Measurements from ENCODE around the gene BACE2.
"Not testable (repeated sequence)": the region's sequence is repeated elsewhere in the genome, so short reads cannot be mapped to it uniquely, and the experiment has no call there.

Gene BACE2

GRCh38 chr21:41294548-41295231, 126.7 kb downstream of the BACE2 start:
- no peak for DNase-seq (ENCODE audit: extremely low spot score)
- CTCF ChIA-PET, result interaction anchor here (2.0 kb wide), 1 partner anchor 11 kb away, joined by 4 read pairs; no protein-coding TSS in a partner anchor
- TF ChIP-seq ZNF384 (IDR thresholded peaks at IDR 0.05) (no peak), FOXA1 (IDR thresholded peaks at IDR 0.05) (no peak), ELF4 (IDR thresholded peaks at IDR 0.05) (no peak), LEF1 (IDR thresholded peaks at IDR 0.05; ENCODE audit: borderline replicate concordance) (no peak)
- POLR2A ChIA-PET, result no interaction called here

DNA sequence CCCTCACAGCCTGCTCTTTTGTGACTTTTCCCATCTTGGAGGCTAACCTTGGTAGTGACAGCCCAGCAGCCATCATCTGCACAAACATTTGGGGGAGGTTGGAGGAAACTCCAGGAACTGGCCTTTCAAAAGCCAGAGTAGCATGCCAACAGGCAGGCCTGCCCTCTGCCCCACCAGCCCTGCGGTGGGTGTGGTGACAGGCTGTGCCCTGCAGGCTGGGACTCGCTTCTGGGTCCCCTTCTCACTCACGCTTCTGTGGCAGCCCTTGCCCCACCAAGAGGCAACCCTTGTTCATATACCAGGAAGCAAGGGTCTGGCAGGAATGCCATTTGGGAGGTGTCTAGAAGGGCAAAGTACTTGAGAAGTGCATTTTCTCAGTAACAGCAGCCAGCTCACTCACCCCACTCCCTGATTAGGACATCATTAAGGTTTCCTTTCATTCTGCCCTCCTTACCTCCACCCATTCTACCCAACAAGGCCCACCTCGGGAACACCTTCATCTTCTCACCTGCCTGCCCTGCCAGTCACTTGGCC, 127.8 kb downstream of the BACE2 start:
- ChIA-PET CTCF (interaction anchor here (2.0 kb wide), 1 partner anchor 12 kb away, joined by 4 read pairs; no protein-coding TSS in a partner anchor), POLR2A (no interaction called here)
- TF ChIP-seq ARNT (IDR thresholded peaks at IDR 0.05) (no peak), CTBP1 (IDR thresholded peaks at IDR 0.05; ENCODE audit: borderline replicate concordance) (no peak), ZNF384 (IDR thresholded peaks at IDR 0.05) (no peak), FOXA1 (IDR thresholded peaks at IDR 0.05) (no peak), FOXM1 (IDR thresholded peaks at IDR 0.05; ENCODE audit: borderline replicate concordance) (no peak), PKNOX1 (IDR thresholded peaks at IDR 0.05) (no peak), TARDBP (IDR thresholded peaks at IDR 0.05) (no peak), SUZ12 (IDR thresholded peaks at IDR 0.05) (no peak), LEF1 (IDR thresholded peaks at IDR 0.05; ENCODE audit: borderline replicate concordance) (no peak), BHLHE40 (IDR thresholded peaks at IDR 0.05; ENCODE audit: borderline replicate concordance) (no peak)
- DNase-seq (ENCODE audit: extremely low spot score), result no peak

GRCh38 chr21:41302976-41303375, 135.0 kb downstream of the BACE2 start:
- CTCF ChIA-PET, result interaction anchor here (0.6 kb wide), 1 partner anchor 181 kb away, joined by 3 read pairs; no protein-coding TSS in a partner anchor
- no peak for DNase-seq (ENCODE audit: extremely low spot score)
- TF ChIP-seq FOXM1 (IDR thresholded peaks at IDR 0.05; ENCODE audit: borderline replicate concordance), result no peak
- TF ChIP-seq BHLHE40 (IDR thresholded peaks at IDR 0.05; ENCODE audit: borderline replicate concordance), result no peak
- TF ChIP-seq ELF4 (IDR thresholded peaks at IDR 0.05), result no peak
- no peak for TF ChIP-seq SP1 (IDR thresholded peaks at IDR 0.05)
- no peak for TF ChIP-seq FOXK2 (IDR thresholded peaks at IDR 0.05)
- POLR2A ChIA-PET, result no interaction called here

- no peak for TF ChIP-seq PKNOX1 (IDR thresholded peaks at IDR 0.05)
- no peak for TF ChIP-seq CTBP1 (IDR thresholded peaks at IDR 0.05; ENCODE audit: borderline replicate concordance)
- TF ChIP-seq TARDBP (IDR thresholded peaks at IDR 0.05), result no peak
- no peak for TF ChIP-seq BHLHE40 (IDR thresholded peaks at IDR 0.05; ENCODE audit: borderline replicate concordance)
- no peak for TF ChIP-seq ZNF384 (IDR thresholded peaks at IDR 0.05)
- TF ChIP-seq L3MBTL2 (conservative IDR thresholded peaks at IDR 0.05), result no peak
- no peak for TF ChIP-seq FOXK2 (IDR thresholded peaks at IDR 0.05)
- TF ChIP-seq NFRKB (IDR thresholded peaks at IDR 0.05), result no peak
- TF ChIP-seq ELF4 (IDR thresholded peaks at IDR 0.05), result no peak
- no peak for TF ChIP-seq FOXA1 (IDR thresholded peaks at IDR 0.05)
- TF ChIP-seq HDGF (IDR thresholded peaks at IDR 0.05; ENCODE audit: borderline replicate concordance), result no peak
- TF ChIP-seq SP1 (IDR thresholded peaks at IDR 0.05), result no peak
- no peak for TF ChIP-seq ARNT (IDR thresholded peaks at IDR 0.05)
- no peak for TF ChIP-seq SUZ12 (IDR thresholded peaks at IDR 0.05)
- TF ChIP-seq LEF1 (IDR thresholded peaks at IDR 0.05; ENCODE audit: borderline replicate concordance), result no peak
- DNase-seq (ENCODE audit: extremely low spot score), result no peak
- ChIA-PET POLR2A (no interaction called here), CTCF (no interaction called here)
These were observed 136.2 kb downstream of the BACE2 start for GRCh38 chr21:41304068-41304720.

GRCh38 chr21:41307219-41307618, 139.3 kb downstream of the BACE2 start:
- DNase-seq (ENCODE audit: extremely low spot score), result no peak
- ChIA-PET CTCF (no interaction called here), POLR2A (no interaction called here)
- TF ChIP-seq L3MBTL2 (conservative IDR thresholded peaks at IDR 0.05), result no peak
- no peak for TF ChIP-seq FOXK2 (IDR thresholded peaks at IDR 0.05)
- TF ChIP-seq FOXA1 (IDR thresholded peaks at IDR 0.05), result no peak
- TF ChIP-seq TARDBP (IDR thresholded peaks at IDR 0.05), result no peak
- TF ChIP-seq NFRKB (IDR thresholded peaks at IDR 0.05), result no peak
- TF ChIP-seq BHLHE40 (IDR thresholded peaks at IDR 0.05; ENCODE audit: borderline replicate concordance), result no peak
- TF ChIP-seq ELF4 (IDR thresholded peaks at IDR 0.05), result no peak
- no peak for TF ChIP-seq ARNT (IDR thresholded peaks at IDR 0.05)
- no peak for TF ChIP-seq ZNF384 (IDR thresholded peaks at IDR 0.05)
- no peak for TF ChIP-seq SP1 (IDR thresholded peaks at IDR 0.05)
- no peak for TF ChIP-seq FOXM1 (IDR thresholded peaks at IDR 0.05; ENCODE audit: borderline replicate concordance)
- TF ChIP-seq PKNOX1 (IDR thresholded peaks at IDR 0.05), result no peak
- TF ChIP-seq HDGF (IDR thresholded peaks at IDR 0.05; ENCODE audit: borderline replicate concordance), result no peak
- TF ChIP-seq SUZ12 (IDR thresholded peaks at IDR 0.05), result no peak
- no peak for TF ChIP-seq CTBP1 (IDR thresholded peaks at IDR 0.05; ENCODE audit: borderline replicate concordance)
- TF ChIP-seq LEF1 (IDR thresholded peaks at IDR 0.05; ENCODE audit: borderline replicate concordance), result no peak

- CTCF ChIA-PET; DNase-seq (ENCODE audit: extremely low spot score); POLR2A ChIA-PET: not testable (repeated sequence)
These were observed 145.6 kb downstream of the BACE2 start for GRCh38 chr21:41313285-41314164.
